GM12878 (cell line): ENCODE measurements around the gene DNAI2. TPM values are rescaled to one million over a fixed set of nuclear protein-coding genes. Genes with fewer than 3 reads are reported as not detected.

Experiments used
- ATAC-seq: fragments of 200-7000 bp; cut with Tn5 transposase; 3 replicates; pipeline ENCODE4 v1.9.1; 2020; ENCODE audit warnings: mild to moderate bottlenecking, moderate library complexity
- BruUV-seq: library from RNA; stranded (reverse); fragments of 400-500 nt; replicated peaks from 2 replicates; lab custom pipeline; 2021; lab: Mats Ljungman, UMichigan
- CTCF ChIA-PET: fragments of 300-600 bp; sonication (Branson Sonifier 250); formaldehyde crosslinking; extraction: SDS; loops from one replicate; lab custom pipeline; 2021; ENCODE audit warnings: inconsistent platforms; lab: Yijun Ruan, JAX
- POLR2A ChIA-PET: fragments of 350-600 bp; formaldehyde crosslinking; extraction: SDS; loops from one replicate; lab custom pipeline; 2021; ENCODE audit warnings: inconsistent platforms; lab: Charles Lee
- RAD21 ChIA-PET: fragments of 300-600 bp; sonication (Branson Sonifier 250); formaldehyde crosslinking; loops from one replicate; lab custom pipeline; 2023; ENCODE audit warnings: antibody characterized with exemption; ENCODE audit not compliant: unreplicated experiment; lab: Charles Lee
- SMC1A ChIA-PET: fragments of 300-600 bp; sonication (Branson Sonifier 250); formaldehyde crosslinking; loops from one replicate; lab custom pipeline; 2023; ENCODE audit not compliant: unreplicated experiment, uncharacterized antibody; lab: Charles Lee
- DNase-seq: peaks from one replicate; pipeline ENCODE4 v3.0.0-alpha.2; 2011; ENCODE audit warnings: low read depth, low spot score
- FAIRE-seq: peaks from 3 replicates; lab custom pipeline; 2011; peaks lifted over from hg19 to GRCh38; lab: Jason Lieb, UNC
- H2AFZ ChIP-seq: 2 replicates; pipeline ENCODE4 v1.6.0; 2011; ENCODE audit warnings: low read depth, low read length, control low read depth; ENCODE audit not compliant: control insufficient read depth
- H3K27ac ChIP-seq: 2 replicates; pipeline ENCODE4 v1.5.1; 2011; ENCODE audit warnings: control low read depth; ENCODE audit not compliant: control insufficient read depth, insufficient read depth
- H3K27me3 ChIP-seq, 2 experiments: replicated peaks in 1 of 2; 2 replicates each; pipeline versions ENCODE4 v1.6.0 to v1.6.1; 2011; ENCODE audit warnings: low read length in 1 of 2; ENCODE audit not compliant: control insufficient read depth in 2 of 2, insufficient read depth in 2 of 2
- H3K36me3 ChIP-seq, 2 experiments: 2 replicates each; pipeline ENCODE4 v1.5.1; 2011; ENCODE audit warnings: low read length in 1 of 2; ENCODE audit not compliant: control insufficient read depth in 2 of 2, insufficient read depth in 2 of 2
- H3K4me1 ChIP-seq: 2 replicates; pipeline ENCODE4 v1.6.1; 2011; ENCODE audit warnings: mild to moderate bottlenecking, low read length, moderate library complexity, mixed read lengths; ENCODE audit not compliant: control insufficient read depth, insufficient read depth
- H3K4me2 ChIP-seq: 2 replicates; pipeline ENCODE4 v1.6.0; 2011; ENCODE audit warnings: control low read depth; ENCODE audit not compliant: control insufficient read depth, insufficient read depth
- H3K4me3 ChIP-seq: fragments of 200-600 bp; sonication (generic); 2 replicates; pipeline ENCODE4 v1.5.1; 2016
- H3K79me2 ChIP-seq: 2 replicates; pipeline ENCODE4 v1.6.0; 2011; ENCODE audit warnings: low read length; ENCODE audit not compliant: control insufficient read depth, insufficient read depth
- H3K9ac ChIP-seq: 2 replicates; pipeline ENCODE4 v1.8.0; 2011; ENCODE audit warnings: low read length, control low read depth, mixed read lengths; ENCODE audit not compliant: control insufficient read depth, insufficient read depth
- H3K9me3 ChIP-seq: replicated peaks from 3 replicates; pipeline ENCODE4 v1.5.1; 2011; ENCODE audit warnings: mild to moderate bottlenecking, low read length; ENCODE audit not compliant: control insufficient read depth, insufficient read depth
- H4K20me1 ChIP-seq: 2 replicates; pipeline ENCODE4 v1.6.0; 2011; ENCODE audit not compliant: control insufficient read depth, insufficient read depth
- NR2C1 ChIP-seq: fragments of 450-650 bp; IDR thresholded peaks from 2 replicates; pipeline ENCODE4 v1.6.1; 2017; ENCODE audit warnings: antibody characterized with exemption, mild to moderate bottlenecking, moderate library complexity
- POLR2AphosphoS5 ChIP-seq: IDR thresholded peaks from 2 replicates; pipeline ENCODE4 v1.6.1; 2011; ENCODE audit warnings: mild to moderate bottlenecking, low read length, inconsistent platforms
- RCOR1 ChIP-seq: conservative IDR thresholded peaks from 2 replicates; pipeline ENCODE4 v1.6.1; 2012; ENCODE audit warnings: low read depth, low read length, improper control_type of control experiment
- TCF3 ChIP-seq: IDR thresholded peaks from 2 replicates; pipeline ENCODE4 v1.6.1; 2012; ENCODE audit warnings: low read depth, mild to moderate bottlenecking, low read length, borderline replicate concordance; ENCODE audit not compliant: insufficient read depth
- WGBS: methylation state at CpG from one replicate; pipeline ENCODE4 v1.1.6; 2016; ENCODE audit warnings: low lambda C conversion rate; ENCODE audit not compliant: insufficient replicate concordance, insufficient coverage; ENCODE audit errors: missing lambda C conversion rate; 5-methylcytosine and 5-hydroxymethylcytosine counted together
- in situ Hi-C: fragments of 300-500 bp; cut with MboI; formaldehyde crosslinking; loops from 9 replicates; pipeline ENCODE4 v1.14.3; 2018; ENCODE audit warnings: mixed read lengths
- intact Hi-C: fragments of 100-400 bp; cut with micrococcal nuclease; formaldehyde crosslinking; loops from one replicate; pipeline ENCODE4 v1.14.2; 2022; ENCODE audit not compliant: unreplicated experiment
- polyA plus RNA-seq, 11 experiments: library from polyadenylated mRNA; depleted of rRNA in 4 of 11; unstranded in 6 of 11; stranded (reverse) in 5 of 11; fragments of >200 nt; fragmentation: Nextera tagmentation in 4 of 11; fragmentation: Illumina TruSeq in 1 of 11; extraction: Ambion mirVana in 4 of 11; extraction: Trizol in 1 of 11; gene quantifications; 1 replicate in 1 of 11; 2 replicates in 10 of 11; pipeline versions ENCODE4 v1.2.1 to v1.2.3, GENCODE V29; 2011 to 2016; ENCODE audit warnings: inconsistent platforms in 2 of 11, missing spikeins in 2 of 11, low read depth in 1 of 11
- total RNA-seq, 4 experiments: library from RNA; depleted of rRNA in 3 of 4; stranded (reverse); fragments of >200 nt in 3 of 4; fragmentation: Illumina TruSeq in 1 of 4; extraction: Trizol in 1 of 4; gene quantifications; 2 replicates each; pipeline versions ENCODE4 v1.2.1 to v1.2.3, GENCODE V29; 2013 to 2021
- TF ChIP-seq, protein P1 (sequence below): IDR thresholded peaks from 2 replicates; pipeline ENCODE4 v1.6.1; 2011; ENCODE audit warnings: borderline replicate concordance, low read depth, mild to moderate bottlenecking, moderate library complexity, low read length; ENCODE audit not compliant: insufficient read depth, poor library complexity, severe bottlenecking
- TF ChIP-seq, protein P2 (sequence below): IDR thresholded peaks from 2 replicates; pipeline ENCODE4 v1.6.1; 2011; ENCODE audit warnings: mild to moderate bottlenecking, low read depth, low read length, moderate library complexity; ENCODE audit not compliant: insufficient replicate concordance

DNAI2 gene
- total and polyA plus RNA-seq, 10 of the 15 experiments (the other 5 are each of a cell fraction or from before 2014, with no cell fraction given): 0.04 to 1.8 (median 0.13) TPM

DNA sequence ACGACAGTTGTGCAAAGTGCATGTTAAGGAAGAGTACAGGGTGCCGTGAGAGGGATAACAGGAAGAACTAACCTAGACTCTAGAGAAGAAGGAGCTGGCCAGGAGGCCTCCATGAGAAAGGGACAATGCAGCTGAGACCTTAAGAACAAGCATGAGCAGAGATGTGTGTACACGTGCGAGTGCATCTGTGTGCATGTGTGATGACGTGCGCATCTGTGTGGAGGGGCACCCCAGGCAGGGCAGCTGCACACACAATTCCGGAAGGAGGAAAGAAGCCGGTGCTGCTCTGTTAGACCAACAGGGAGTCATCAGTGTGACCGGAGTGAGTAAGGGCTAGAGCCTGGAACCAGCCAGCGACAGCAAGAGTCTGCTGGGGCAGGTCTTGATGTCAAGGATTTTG is 44.4 kb downstream of the DNAI2 start:
- Histone ChIP-seq H3K9ac (no peak overlapping the region), H3K79me2 (no peaks in the 10 kb centered on the region), H3K27ac (no peak overlapping the region), H2AFZ (no peak overlapping the region), H3K4me2 (no peak overlapping the region), H3K9me3 (no peaks in the 10 kb centered on the region), H4K20me1 (no peaks in the 10 kb centered on the region), H3K4me1 (no peaks in the 10 kb centered on the region), H3K27me3 (peaks cover 0 to 4% of the 10 kb centered on the region in 2 experiments; a peak in 2 of 4 replicates), H3K36me3 (no peaks in the 10 kb centered on the region), H3K4me3 (no peak overlapping the region)
- 57% methylated on average over 10 of the region's 10 CpGs for WGBS
- SMC1A ChIA-PET: no interaction called here
- in situ Hi-C loops (no loop called here), intact Hi-C loops (no loop called here)
- DNase-seq (no peak), FAIRE-seq (no peak), ATAC-seq (no peak)
- BruUV-seq: no TSS peak
- POLR2A ChIA-PET: no interaction called here
- RAD21 ChIA-PET: interaction anchor here (0.6 kb wide), 1 partner anchor 35 kb away, joined by 7 read pairs; no protein-coding TSS in a partner anchor
- TF ChIP-seq, protein P1, sequence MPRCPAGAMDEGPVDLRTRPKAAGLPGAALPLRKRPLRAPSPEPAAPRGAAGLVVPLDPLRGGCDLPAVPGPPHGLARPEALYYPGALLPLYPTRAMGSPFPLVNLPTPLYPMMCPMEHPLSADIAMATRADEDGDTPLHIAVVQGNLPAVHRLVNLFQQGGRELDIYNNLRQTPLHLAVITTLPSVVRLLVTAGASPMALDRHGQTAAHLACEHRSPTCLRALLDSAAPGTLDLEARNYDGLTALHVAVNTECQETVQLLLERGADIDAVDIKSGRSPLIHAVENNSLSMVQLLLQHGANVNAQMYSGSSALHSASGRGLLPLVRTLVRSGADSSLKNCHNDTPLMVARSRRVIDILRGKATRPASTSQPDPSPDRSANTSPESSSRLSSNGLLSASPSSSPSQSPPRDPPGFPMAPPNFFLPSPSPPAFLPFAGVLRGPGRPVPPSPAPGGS: peak; percentile 94
- TF ChIP-seq RCOR1 (no peak), TCF3 (0 out of 2 replicates have a peak, but pooled peaks have one; percentile 34), POLR2AphosphoS5 (no peak), NR2C1 (no peak)
- TF ChIP-seq, protein P2, sequence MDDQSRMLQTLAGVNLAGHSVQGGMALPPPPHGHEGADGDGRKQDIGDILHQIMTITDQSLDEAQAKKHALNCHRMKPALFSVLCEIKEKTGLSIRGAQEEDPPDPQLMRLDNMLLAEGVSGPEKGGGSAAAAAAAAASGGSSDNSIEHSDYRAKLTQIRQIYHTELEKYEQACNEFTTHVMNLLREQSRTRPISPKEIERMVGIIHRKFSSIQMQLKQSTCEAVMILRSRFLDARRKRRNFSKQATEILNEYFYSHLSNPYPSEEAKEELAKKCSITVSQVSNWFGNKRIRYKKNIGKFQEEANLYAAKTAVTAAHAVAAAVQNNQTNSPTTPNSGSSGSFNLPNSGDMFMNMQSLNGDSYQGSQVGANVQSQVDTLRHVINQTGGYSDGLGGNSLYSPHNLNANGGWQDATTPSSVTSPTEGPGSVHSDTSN: peak; percentile 40
- CTCF ChIA-PET: no interaction called here
